GM21619 (cell line): ENCODE data around the gene STXBP5.

Experiments
- ATAC-seq: cut with Tn5 transposase; IDR thresholded peaks from one replicate; pipeline ENCODE4 v1.9.1; 2021; ENCODE audit not compliant: unreplicated experiment

The STXBP5 gene

GRCh38 chr6:147429794-147430193 lies 225.6 kb downstream of the STXBP5 start:
- ATAC-seq = no peak

DNA sequence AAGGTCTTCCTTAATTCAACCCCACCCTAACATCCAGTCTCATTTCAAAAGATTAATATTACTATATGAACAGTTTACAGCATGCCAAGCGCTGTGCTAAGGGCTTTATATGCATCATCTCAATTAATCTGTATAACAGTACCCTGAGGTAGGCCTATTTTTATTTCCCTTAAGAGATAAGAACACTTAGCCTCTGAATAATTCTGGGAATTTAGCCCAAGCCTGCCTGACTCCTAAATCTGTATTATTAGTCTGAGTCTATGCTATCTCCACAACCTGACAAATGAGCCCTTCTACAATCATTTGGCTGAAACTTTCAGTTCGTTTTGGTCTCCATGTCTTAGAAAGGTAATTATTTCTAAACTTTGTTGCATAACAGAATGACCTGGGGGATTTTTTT lies 226.6 kb downstream of the STXBP5 start:
- no peak for ATAC-seq

DNA sequence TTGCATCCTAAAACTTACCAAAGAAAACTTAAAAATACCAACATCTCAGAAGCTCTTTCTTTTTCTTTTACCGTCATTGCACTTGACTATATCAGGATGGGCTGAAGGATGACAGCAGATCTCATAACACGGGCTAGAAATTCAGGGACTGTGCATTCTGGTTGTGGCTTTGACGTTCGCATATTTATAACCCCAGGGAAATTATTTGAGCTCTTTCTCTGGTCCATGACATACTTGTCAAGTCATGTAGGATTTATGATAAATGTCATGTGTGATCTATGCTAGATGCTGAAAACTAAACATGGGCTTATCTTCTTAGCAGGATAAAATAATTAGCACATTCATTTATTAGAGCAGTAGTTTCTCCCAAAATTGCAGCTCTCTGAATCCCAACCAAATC lies 229.9 kb downstream of the STXBP5 start:
- no peak for ATAC-seq

- ATAC-seq = no peak
Measured at GRCh38 chr6:147434516-147434915, 230.3 kb downstream of the STXBP5 start.

- ATAC-seq = no peak
Measured at GRCh38 chr6:147437615-147438014, 233.4 kb downstream of the STXBP5 start.

- peak; percentile 69 for ATAC-seq
Measured at GRCh38 chr6:147438758-147439528, 234.7 kb downstream of the STXBP5 start.
